SJCRH30 (cell line): ENCODE results near the gene JPH2. TPM values are rescaled to one million over a fixed set of nuclear protein-coding genes. Genes with fewer than 3 reads are reported as not detected.
"Not testable (repeated sequence)": the region's sequence is repeated elsewhere in the genome, so short reads cannot be mapped to it uniquely, and the experiment has no call there.

Experiments used
- DNase-seq, 2 experiments: peaks; one replicate each; pipeline ENCODE4 v3.0.0-alpha.2; 2015 to 2020
- H3K27ac ChIP-seq: fragments of 250-450 bp; sonication (Bioruptor Pico); 2 replicates; pipeline ENCODE4 v1.5.1; 2020; ENCODE audit warnings: mild to moderate bottlenecking, moderate library complexity
- H3K27me3 ChIP-seq: fragments of 250-450 bp; sonication (Bioruptor Pico); 2 replicates; pipeline ENCODE4 v1.5.1; 2020; ENCODE audit warnings: mild to moderate bottlenecking, moderate library complexity
- H3K36me3 ChIP-seq: fragments of 250-450 bp; sonication (Bioruptor Pico); 2 replicates; pipeline ENCODE4 v1.5.1; 2020; ENCODE audit warnings: mild to moderate bottlenecking, moderate library complexity
- H3K4me1 ChIP-seq: fragments of 250-450 bp; sonication (Bioruptor Pico); 2 replicates; pipeline ENCODE4 v1.5.1; 2020; ENCODE audit warnings: mild to moderate bottlenecking, moderate library complexity
- H3K4me3 ChIP-seq: fragments of 250-450 bp; sonication (Bioruptor Pico); 2 replicates; pipeline ENCODE4 v1.5.1; 2020; ENCODE audit warnings: mild to moderate bottlenecking, moderate library complexity
- H3K9me3 ChIP-seq: fragments of 250-450 bp; sonication (Bioruptor Pico); replicated peaks from 2 replicates; pipeline ENCODE4 v1.5.1; 2020; ENCODE audit warnings: mild to moderate bottlenecking, moderate library complexity
- total RNA-seq: library from RNA; depleted of rRNA; stranded (reverse); fragments of >200 nt; shearing (Covaris generic); gene quantifications from 2 replicates; pipeline ENCODE4 v1.2.3, GENCODE V29; 2014

JPH2 gene
- total RNA-seq, 1 experiment from 2014 or later: 7.4 TPM

- Histone ChIP-seq H3K27me3 (no peaks in the 10 kb centered on the region), H3K27ac (no peak overlapping the region), H3K4me3 (no peak overlapping the region), H3K36me3 (no peaks in the 10 kb centered on the region), H3K9me3 (no peaks in the 10 kb centered on the region), H3K4me1 (peaks cover 58% of the 10 kb centered on the region)
- DNase-seq: peak in 1 of 2 experiments; percentile 44
These were observed 48.1 kb downstream of the JPH2 start for GRCh38 chr20:44138867-44139266.

GRCh38 chr20:44137266-44137801 is 49.7 kb downstream of the JPH2 start:
- Histone ChIP-seq H3K36me3 (no peaks in the 10 kb centered on the region), H3K4me3 (peak overlapping the region; percentile 40), H3K4me1 (peaks cover 45% of the 10 kb centered on the region), H3K27ac (peak overlapping the region; percentile 72), H3K27me3 (no peaks in the 10 kb centered on the region), H3K9me3 (no peaks in the 10 kb centered on the region)
- peak; percentile 89 to 93 for DNase-seq

- no peaks in the 10 kb centered on the region for H3K27me3 ChIP-seq
- no peaks in the 10 kb centered on the region for H3K9me3 ChIP-seq
- H3K27ac ChIP-seq: peak overlapping the region; percentile 72; the same call in 1 of the 2 replicates
- no peak for DNase-seq
- H3K36me3 ChIP-seq: no peaks in the 10 kb centered on the region
- peaks cover 39% of the 10 kb centered on the region for H3K4me1 ChIP-seq
- peak overlapping the region; percentile 40 for H3K4me3 ChIP-seq
These were observed 50.3 kb downstream of the JPH2 start for GRCh38 chr20:44136579-44137265.

- Histone ChIP-seq H3K27ac (no peak overlapping the region), H3K36me3 (no peaks in the 10 kb centered on the region), H3K4me3 (no peak overlapping the region), H3K4me1 (peaks cover 38% of the 10 kb centered on the region), H3K9me3 (no peaks in the 10 kb centered on the region), H3K27me3 (no peaks in the 10 kb centered on the region)
- DNase-seq: no peak
These were observed 51.4 kb downstream of the JPH2 start for GRCh38 chr20:44135417-44136204.

- DNase-seq: peak in 1 of 2 experiments; percentile 39
These were observed 52.0 kb downstream of the JPH2 start for GRCh38 chr20:44135012-44135412.

DNA sequence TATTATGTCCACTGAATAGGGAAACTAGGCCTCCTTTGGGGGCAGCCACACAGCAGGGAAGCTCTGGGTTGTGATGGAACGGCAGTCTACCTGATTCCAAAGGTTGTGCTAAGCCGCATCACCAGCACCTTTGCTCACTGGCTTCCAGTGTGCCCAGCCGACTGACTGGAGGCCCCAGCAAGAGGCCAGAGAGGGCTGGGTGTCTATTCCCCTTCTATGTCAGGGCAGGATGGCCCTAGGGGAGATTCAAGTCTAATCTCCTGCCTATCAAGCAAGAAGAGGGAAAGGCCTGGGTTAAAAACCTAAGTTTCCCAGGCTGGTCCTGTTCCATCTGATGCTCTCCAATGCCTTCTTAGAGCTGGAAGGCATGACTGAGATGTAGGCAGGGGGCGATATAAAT is 53.6 kb downstream of the JPH2 start:
- Histone ChIP-seq H3K27me3 (no peaks in the 10 kb centered on the region), H3K4me1 (peaks cover 26% of the 10 kb centered on the region), H3K9me3 (no peaks in the 10 kb centered on the region), H3K27ac (no peak overlapping the region), H3K36me3 (no peaks in the 10 kb centered on the region), H3K4me3 (no peak overlapping the region)
- DNase-seq: peak in 1 of 2 experiments; percentile 50

More at GRCh38 chr20:44135012-44135412, 52.0 kb downstream of the JPH2 start:
- H3K4me1 ChIP-seq: peaks cover 37% of the 10 kb centered on the region
- H3K27ac ChIP-seq: no peak overlapping the region
- H3K4me3 ChIP-seq: no peak overlapping the region
- H3K27me3 ChIP-seq: no peaks in the 10 kb centered on the region
- no peaks in the 10 kb centered on the region for H3K9me3 ChIP-seq
- no peaks in the 10 kb centered on the region for H3K36me3 ChIP-seq

DNA sequence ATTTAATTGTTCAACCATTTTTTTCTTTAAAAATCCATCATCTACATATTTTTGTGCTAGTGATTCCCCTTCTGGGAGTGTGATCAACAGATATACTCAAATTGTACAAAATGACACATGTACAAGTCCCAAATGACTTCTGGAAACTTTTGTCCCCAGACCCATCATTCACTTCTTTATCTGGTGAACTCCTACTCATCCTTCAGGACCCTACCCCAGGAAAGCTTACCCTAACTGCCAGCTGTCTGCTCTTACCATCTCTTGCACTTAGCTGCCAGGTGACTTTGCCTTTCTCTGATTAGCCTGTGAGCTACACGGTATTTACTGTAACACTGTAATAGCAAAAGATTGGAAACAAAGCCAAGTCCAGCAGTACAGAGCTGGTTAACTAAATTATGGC is 55.3 kb downstream of the JPH2 start:
- Histone ChIP-seq H3K27ac (no peak overlapping the region), H3K4me3 (no peak overlapping the region), H3K27me3 (no peaks in the 10 kb centered on the region), H3K9me3 (no peaks in the 10 kb centered on the region), H3K36me3 (no peaks in the 10 kb centered on the region), H3K4me1 (peaks cover 17% of the 10 kb centered on the region)
- DNase-seq: no peak

DNA sequence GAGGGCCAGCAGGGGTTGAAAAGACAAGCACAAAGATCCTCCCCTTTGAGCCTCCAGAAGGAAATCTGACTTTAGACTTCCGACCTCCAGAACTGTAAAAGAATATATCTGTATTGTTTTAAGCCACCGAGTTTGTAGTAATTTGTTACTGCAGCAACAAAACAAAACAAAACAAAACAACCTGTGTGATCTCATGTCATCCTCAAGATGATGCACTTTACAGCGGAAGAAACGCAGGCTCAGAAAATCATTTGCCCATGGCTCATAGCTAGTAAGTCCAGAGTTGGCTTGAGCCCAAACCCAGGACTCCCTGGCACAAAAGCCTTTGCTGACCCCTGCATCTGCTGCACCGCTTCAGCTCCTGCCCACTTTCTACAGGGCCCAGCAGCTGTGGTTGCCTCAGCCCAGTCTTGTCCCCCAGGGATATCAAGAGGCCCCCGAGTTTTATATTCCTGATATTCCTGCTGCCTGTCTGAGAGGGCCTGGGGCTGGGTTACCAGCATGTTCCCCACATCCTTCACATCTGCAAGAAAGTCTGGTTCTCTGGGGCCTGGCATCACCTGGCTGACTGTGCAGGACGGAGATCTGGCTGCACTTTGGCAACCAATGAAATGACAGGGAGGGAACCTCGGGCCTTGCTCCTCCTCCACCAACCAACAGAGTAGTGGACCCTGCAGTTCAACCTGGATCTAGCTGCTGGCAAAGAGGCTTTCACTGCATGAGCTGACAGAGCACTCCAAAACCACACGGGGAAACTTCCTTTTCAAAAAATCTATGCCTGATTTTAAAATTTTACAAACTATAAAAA is 56.9 kb downstream of the JPH2 start:
- Histone ChIP-seq H3K9me3 (no peaks in the 10 kb centered on the region), H3K4me1 (peaks cover 15% of the 10 kb centered on the region), H3K27me3 (no peaks in the 10 kb centered on the region), H3K36me3 (no peaks in the 10 kb centered on the region), H3K4me3 (peak overlapping the region; percentile 13; the same call in 1 of the 2 replicates), H3K27ac (no peak overlapping the region)
- peak; percentile 83 for DNase-seq

DNA sequence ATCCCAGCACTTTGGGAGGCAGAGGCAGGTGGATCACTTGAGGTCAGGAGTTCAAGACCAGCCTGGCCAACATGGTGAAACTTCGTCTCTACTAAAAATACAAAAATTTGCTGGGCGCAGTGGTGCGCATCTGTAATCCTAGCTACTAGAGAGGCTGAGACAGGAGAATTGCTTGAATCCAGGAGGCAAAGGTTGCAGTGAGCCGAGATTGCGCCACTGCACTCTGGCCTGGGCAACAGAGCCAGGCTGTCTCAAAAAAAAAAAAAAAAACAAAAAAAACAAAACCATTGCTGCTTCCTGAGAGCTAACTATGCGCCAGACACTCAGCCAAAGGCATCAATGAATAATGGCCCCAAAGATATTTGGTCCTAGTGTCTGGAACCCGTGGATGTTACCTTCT is 57.7 kb downstream of the JPH2 start:
- DNase-seq, H3K27ac ChIP-seq, H3K27me3 ChIP-seq, H3K4me3 ChIP-seq, H3K9me3 ChIP-seq, H3K36me3 ChIP-seq: not testable (repeated sequence)
- peaks cover 15% of the 10 kb centered on the region for H3K4me1 ChIP-seq

DNA sequence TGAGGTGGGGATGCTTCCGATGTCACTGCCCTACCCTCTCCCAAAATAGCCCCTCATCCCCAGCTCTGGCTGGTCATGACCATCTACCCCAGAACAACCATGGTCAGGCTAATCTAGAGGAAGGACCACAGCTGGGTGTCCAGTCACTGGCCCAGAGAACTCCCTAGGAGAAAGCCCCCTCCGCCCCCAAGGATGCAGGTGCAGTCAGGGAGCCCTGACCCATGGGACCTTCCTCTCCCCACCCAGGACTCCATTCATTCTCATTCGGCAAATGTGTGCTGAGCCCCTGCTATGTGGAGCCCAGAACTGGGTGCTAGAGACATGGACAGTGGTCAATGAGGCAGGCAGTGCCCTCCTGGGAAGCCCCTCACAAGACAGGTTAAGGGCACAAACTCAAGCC is 60.5 kb downstream of the JPH2 start:
- Histone ChIP-seq H3K27ac (no peak overlapping the region), H3K9me3 (no peaks in the 10 kb centered on the region), H3K36me3 (no peaks in the 10 kb centered on the region), H3K27me3 (no peaks in the 10 kb centered on the region), H3K4me3 (no peak overlapping the region), H3K4me1 (peaks cover 15% of the 10 kb centered on the region)
- DNase-seq: no peak

GRCh38 chr20:44125332-44126127 is 61.5 kb downstream of the JPH2 start:
- H3K4me3 ChIP-seq: no peak overlapping the region
- no peaks in the 10 kb centered on the region for H3K9me3 ChIP-seq
- no peaks in the 10 kb centered on the region for H3K27me3 ChIP-seq
- H3K27ac ChIP-seq: no peak overlapping the region
- no peak for DNase-seq
- H3K4me1 ChIP-seq: peaks cover 8% of the 10 kb centered on the region
- H3K36me3 ChIP-seq: no peaks in the 10 kb centered on the region

GRCh38 chr20:44123874-44124535 is 63.0 kb downstream of the JPH2 start:
- Histone ChIP-seq H3K27ac (no peak overlapping the region), H3K4me3 (no peak overlapping the region), H3K9me3 (no peaks in the 10 kb centered on the region), H3K27me3 (no peaks in the 10 kb centered on the region), H3K36me3 (no peaks in the 10 kb centered on the region), H3K4me1 (no peaks in the 10 kb centered on the region)
- DNase-seq: no peak

- DNase-seq: no peak
- H3K4me1 ChIP-seq: no peaks in the 10 kb centered on the region
- no peak overlapping the region for H3K27ac ChIP-seq
- H3K9me3 ChIP-seq: no peaks in the 10 kb centered on the region
- H3K27me3 ChIP-seq: no peaks in the 10 kb centered on the region
- H3K4me3 ChIP-seq: no peak overlapping the region
- H3K36me3 ChIP-seq: no peaks in the 10 kb centered on the region
These were observed 63.7 kb downstream of the JPH2 start for GRCh38 chr20:44123251-44123650.
